Activated CD8-positive, alpha-beta T cell treated with anti-CD3 and anti-CD28 coated beads for 36 hours (primary cell): Measurements from ENCODE around the gene MSMO1. TPM values are rescaled to one million over a fixed set of nuclear protein-coding genes. Genes with fewer than 3 reads are reported as not detected.

ENCODE experiments used
- ATAC-seq: fragments of 200-7000 bp; cut with Tn5 transposase; one replicate; pipeline ENCODE4 v1.10.0; 2021; ENCODE audit warnings: mild to moderate bottlenecking, moderate library complexity
- CTCF ChIA-PET: fragments of 350-600 bp; sonication (Branson Sonifier 250); formaldehyde crosslinking; loops from one replicate; lab custom pipeline; 2021; ENCODE audit warnings: antibody characterized with exemption; lab: Charles Lee
- POLR2A ChIA-PET: fragments of 350-600 bp; sonication (Branson Sonifier 250); formaldehyde crosslinking; loops from one replicate; lab custom pipeline; 2021; ENCODE audit warnings: antibody characterized with exemption; lab: Charles Lee
- DNase-seq: peaks from one replicate; pipeline ENCODE4 v3.0.0-alpha.2; 2020
- H3K27ac Mint-ChIP-seq: one replicate; pipeline ENCODE4 v1.8.0; 2021; ENCODE audit warnings: mild to moderate bottlenecking, mixed read lengths
- H3K27me3 Mint-ChIP-seq: one replicate; pipeline ENCODE4 v1.8.0; 2021; ENCODE audit warnings: mixed read lengths
- H3K36me3 Mint-ChIP-seq: one replicate; pipeline ENCODE4 v1.8.0; 2021; ENCODE audit warnings: low read depth, mixed read lengths
- H3K4me1 Mint-ChIP-seq: one replicate; pipeline ENCODE4 v1.8.0; 2021; ENCODE audit warnings: low read depth, mixed read lengths
- H3K4me3 Mint-ChIP-seq: one replicate; pipeline ENCODE4 v1.8.0; 2021; ENCODE audit warnings: mild to moderate bottlenecking, moderate library complexity, mixed read lengths
- H3K9me3 Mint-ChIP-seq: one replicate; pipeline ENCODE4 v1.8.0; 2021; ENCODE audit warnings: mixed read lengths
- intact Hi-C: fragments of 100-400 bp; cut with micrococcal nuclease; formaldehyde crosslinking; loops from one replicate; pipeline ENCODE4 v1.10.0; 2022
- total RNA-seq, 2 experiments: library from RNA; stranded (reverse); gene quantifications; one replicate each; pipeline ENCODE4 v1.2.3, GENCODE V29; 2021
- TF ChIP-seq, protein P1 (sequence below): fragments of 200-600 bp; IDR thresholded peaks from one replicate; pipeline ENCODE4 v1.8.0; 2022; ENCODE audit warnings: antibody characterized with exemption, mild to moderate bottlenecking

Gene MSMO1
- total RNA-seq, 2 experiments from 2014 or later: 42.3 to 43.2 TPM

DNA sequence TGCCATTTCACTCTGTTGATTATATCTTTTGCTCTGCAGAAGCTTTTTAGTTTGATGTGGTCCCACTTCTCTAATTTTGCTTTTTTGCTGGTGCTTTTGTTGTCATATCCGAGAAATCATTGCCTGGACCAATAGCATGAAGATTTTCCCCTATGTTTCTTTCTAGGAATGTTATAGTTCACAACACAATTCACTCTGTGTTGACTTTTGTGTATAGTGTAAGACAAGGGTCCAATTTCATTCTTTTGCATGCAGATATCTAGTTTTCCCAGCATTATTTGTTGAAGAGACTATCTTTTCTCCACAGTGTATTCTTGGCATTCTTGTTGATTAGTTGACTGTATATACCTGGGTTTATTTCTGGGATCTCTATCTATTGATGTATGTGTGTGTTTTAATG lies 43.1 kb downstream of the MSMO1 start:
- Mint-ChIP-seq H3K4me3 (no peak overlapping the region), H3K36me3 (no peaks in the 10 kb centered on the region), H3K4me1 (peaks cover 3% of the 10 kb centered on the region), H3K27ac (no peak overlapping the region), H3K27me3 (peaks cover 10% of the 10 kb centered on the region), H3K9me3 (no peaks in the 10 kb centered on the region)
- POLR2A ChIA-PET: interaction anchor here (0.6 kb wide), 1 partner anchor 67 kb away, joined by 3 read pairs; no protein-coding TSS in a partner anchor
- CTCF ChIA-PET: no interaction called here
- intact Hi-C loops: no loop called here
- TF ChIP-seq, protein P1, sequence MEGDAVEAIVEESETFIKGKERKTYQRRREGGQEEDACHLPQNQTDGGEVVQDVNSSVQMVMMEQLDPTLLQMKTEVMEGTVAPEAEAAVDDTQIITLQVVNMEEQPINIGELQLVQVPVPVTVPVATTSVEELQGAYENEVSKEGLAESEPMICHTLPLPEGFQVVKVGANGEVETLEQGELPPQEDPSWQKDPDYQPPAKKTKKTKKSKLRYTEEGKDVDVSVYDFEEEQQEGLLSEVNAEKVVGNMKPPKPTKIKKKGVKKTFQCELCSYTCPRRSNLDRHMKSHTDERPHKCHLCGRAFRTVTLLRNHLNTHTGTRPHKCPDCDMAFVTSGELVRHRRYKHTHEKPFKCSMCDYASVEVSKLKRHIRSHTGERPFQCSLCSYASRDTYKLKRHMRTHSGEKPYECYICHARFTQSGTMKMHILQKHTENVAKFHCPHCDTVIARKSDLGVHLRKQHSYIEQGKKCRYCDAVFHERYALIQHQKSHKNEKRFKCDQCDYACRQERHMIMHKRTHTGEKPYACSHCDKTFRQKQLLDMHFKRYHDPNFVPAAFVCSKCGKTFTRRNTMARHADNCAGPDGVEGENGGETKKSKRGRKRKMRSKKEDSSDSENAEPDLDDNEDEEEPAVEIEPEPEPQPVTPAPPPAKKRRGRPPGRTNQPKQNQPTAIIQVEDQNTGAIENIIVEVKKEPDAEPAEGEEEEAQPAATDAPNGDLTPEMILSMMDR: no peak
- no peak for DNase-seq
- no peak for ATAC-seq

- Mint-ChIP-seq H3K36me3 (no peaks in the 10 kb centered on the region), H3K4me3 (no peak overlapping the region), H3K9me3 (no peaks in the 10 kb centered on the region), H3K27ac (no peak overlapping the region), H3K27me3 (peaks cover 42% of the 10 kb centered on the region), H3K4me1 (peaks cover 9% of the 10 kb centered on the region)
- DNase-seq (peak; percentile 21), ATAC-seq (no peak)
- ChIA-PET POLR2A (no interaction called here), CTCF (no interaction called here)
- intact Hi-C loops: no loop called here
- TF ChIP-seq, protein P1: no peak
Observed at GRCh38 chr4:165375465-165375864, 48.0 kb downstream of the MSMO1 start.

DNA sequence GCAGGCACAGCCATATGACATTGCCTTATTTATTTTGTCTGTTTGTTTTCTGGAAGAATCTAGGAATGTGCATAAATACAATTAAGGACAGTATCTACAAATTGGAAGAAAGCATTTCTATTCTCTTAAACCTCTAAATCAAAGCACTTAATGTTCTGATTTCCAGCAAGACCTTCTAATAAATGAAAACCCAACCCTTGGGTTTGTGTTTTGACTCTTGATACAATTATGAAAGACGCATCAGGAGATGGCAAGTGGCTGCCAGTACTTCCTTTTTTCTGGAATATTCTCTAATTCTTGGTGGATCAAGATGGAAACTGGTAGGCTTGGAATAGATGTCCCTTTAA lies 50.9 kb downstream of the MSMO1 start:
- Mint-ChIP-seq H3K36me3 (no peaks in the 10 kb centered on the region), H3K4me3 (peak overlapping the region; percentile 60), H3K4me1 (peaks cover 9% of the 10 kb centered on the region), H3K9me3 (no peaks in the 10 kb centered on the region), H3K27me3 (peaks cover 52% of the 10 kb centered on the region), H3K27ac (no peak overlapping the region)
- ATAC-seq: no peak
- TF ChIP-seq, protein P1: no peak
- intact Hi-C loops: no loop called here
- POLR2A ChIA-PET: interaction anchor here (0.8 to 1.4 kb wide), 2 partner anchors 20 to 25 kb away, joined by 3 read pairs; no protein-coding TSS in a partner anchor
- no peak for DNase-seq
- CTCF ChIA-PET: interaction anchor here (1.2 to 1.5 kb wide), 3 partner anchors 20 to 247 kb away, joined by 3 to 5 read pairs (median 5); no protein-coding TSS in a partner anchor

DNA sequence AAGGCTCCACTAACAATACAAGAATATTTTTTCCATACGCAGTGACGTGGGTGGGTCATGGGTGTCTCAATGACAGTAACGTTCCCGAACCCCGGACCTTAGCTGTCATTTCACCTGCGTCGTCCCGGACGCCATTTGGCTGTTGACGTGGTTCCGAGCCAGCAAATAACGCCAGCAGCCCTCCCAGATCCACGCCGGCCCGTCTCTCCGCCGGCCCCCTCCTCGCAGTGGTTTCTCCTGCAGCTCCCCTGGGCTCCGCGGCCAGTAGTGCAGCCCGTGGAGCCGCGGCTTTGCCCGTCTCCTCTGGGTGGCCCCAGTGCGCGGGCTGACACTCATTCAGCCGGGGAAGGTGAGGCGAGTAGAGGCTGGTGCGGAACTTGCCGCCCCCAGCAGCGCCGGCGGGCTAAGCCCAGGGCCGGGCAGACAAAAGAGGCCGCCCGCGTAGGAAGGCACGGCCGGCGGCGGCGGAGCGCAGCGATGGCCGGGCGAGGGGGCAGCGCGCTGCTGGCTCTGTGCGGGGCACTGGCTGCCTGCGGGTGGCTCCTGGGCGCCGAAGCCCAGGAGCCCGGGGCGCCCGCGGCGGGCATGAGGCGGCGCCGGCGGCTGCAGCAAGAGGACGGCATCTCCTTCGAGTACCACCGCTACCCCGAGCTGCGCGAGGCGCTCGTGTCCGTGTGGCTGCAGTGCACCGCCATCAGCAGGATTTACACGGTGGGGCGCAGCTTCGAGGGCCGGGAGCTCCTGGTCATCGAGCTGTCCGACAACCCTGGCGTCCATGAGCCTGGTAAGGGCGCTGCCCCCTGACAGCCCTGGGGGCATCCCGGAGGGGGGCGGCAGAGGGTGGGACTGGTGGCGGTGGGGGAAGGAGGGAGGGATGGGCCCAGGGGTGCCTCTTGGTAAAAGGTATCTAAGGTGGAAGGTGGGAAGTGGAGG lies 51.5 kb downstream of the MSMO1 start, which contains the start of gene CPE:
CPE (plus strand) TSS at position 264 of the 933 bp plus-strand sequence; CDS start at position 478, 214 bp downstream.
- H3K27me3 Mint-ChIP-seq: peaks cover 56% of the 10 kb centered on the region
- ATAC-seq (peak; percentile 100), DNase-seq (peak; percentile 80)
- H3K27ac Mint-ChIP-seq: no peak within 1 kb of the TSS
- POLR2A ChIA-PET: interaction anchor here (0.8 to 1.4 kb wide), 2 partner anchors 21 to 26 kb away, joined by 3 read pairs; no protein-coding TSS in a partner anchor
- CTCF ChIA-PET: interaction anchor here (1.2 kb wide), 1 partner anchor 21 kb away, joined by 3 read pairs; no protein-coding TSS in a partner anchor
- intact Hi-C loops: no loop called here
- H3K36me3 Mint-ChIP-seq: no peaks in the 10 kb centered on the region
- H3K4me1 Mint-ChIP-seq: peaks cover 9% of the 10 kb centered on the region
- H3K4me3 Mint-ChIP-seq: peak within 1 kb of the TSS; percentile 60
- TF ChIP-seq, protein P1: peak; percentile 61
- H3K9me3 Mint-ChIP-seq: no peaks in the 10 kb centered on the region

DNA sequence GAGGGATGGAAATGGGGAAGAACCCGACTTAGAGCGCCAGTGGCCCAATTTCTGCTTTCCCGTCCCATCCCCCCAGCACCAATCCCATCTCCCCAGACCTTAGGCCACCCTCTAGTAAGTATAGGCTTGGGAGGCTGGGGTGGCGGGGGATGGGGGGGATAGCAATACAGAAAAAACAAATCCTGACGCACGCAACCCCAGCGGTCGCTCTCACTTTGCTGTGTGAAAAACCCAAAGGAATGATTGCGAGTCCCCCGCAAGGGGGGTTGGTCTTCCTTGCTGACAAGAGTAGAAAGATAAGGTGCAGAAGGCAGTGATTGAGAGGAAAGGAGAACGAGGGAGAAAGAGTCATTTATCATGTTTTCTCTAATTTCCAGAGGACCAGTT lies 52.2 kb downstream of the MSMO1 start:
- POLR2A ChIA-PET: interaction anchor here (1.4 kb wide), 1 partner anchor 26 kb away, joined by 3 read pairs; no protein-coding TSS in a partner anchor

More for the DNA sequence above, 52.2 kb downstream of the MSMO1 start:
- H3K27me3 Mint-ChIP-seq: peaks cover 51% of the 10 kb centered on the region
- intact Hi-C loops: no loop called here
- H3K27ac Mint-ChIP-seq: no peak overlapping the region
- H3K9me3 Mint-ChIP-seq: no peaks in the 10 kb centered on the region
- DNase-seq (no peak), ATAC-seq (no peak)
- CTCF ChIA-PET: no interaction called here
- TF ChIP-seq, protein P1: no peak
- H3K4me3 Mint-ChIP-seq: peak overlapping the region; percentile 31
- peaks cover 9% of the 10 kb centered on the region for H3K4me1 Mint-ChIP-seq
- no peaks in the 10 kb centered on the region for H3K36me3 Mint-ChIP-seq
